KMS-11 (cell line): ENCODE data around the gene QRICH2.

Source experiments
- H2AFZ ChIP-seq: fragments of 200-600 bp; sonication (generic); 2 replicates; pipeline ENCODE4 v1.6.1; 2016; ENCODE audit warnings: antibody characterized with exemption, mixed run types, low read depth
- H3K27ac ChIP-seq: fragments of 200-600 bp; sonication (generic); 2 replicates; pipeline ENCODE4 v1.6.1; 2016; ENCODE audit warnings: mild to moderate bottlenecking, mixed run types
- H3K27me3 ChIP-seq: fragments of 200-600 bp; sonication (generic); 2 replicates; pipeline ENCODE4 v1.6.1; 2017; ENCODE audit warnings: mild to moderate bottlenecking, low read depth, mixed run types, moderate library complexity; ENCODE audit not compliant: insufficient read depth
- H3K36me3 ChIP-seq: fragments of 200-600 bp; sonication (generic); 2 replicates; pipeline ENCODE4 v1.6.1; 2017; ENCODE audit warnings: mild to moderate bottlenecking, mixed run types; ENCODE audit not compliant: insufficient read depth
- H3K4me1 ChIP-seq: fragments of 200-600 bp; sonication (generic); 2 replicates; pipeline ENCODE4 v1.6.1; 2016; ENCODE audit warnings: mild to moderate bottlenecking, low read depth, mixed run types; ENCODE audit not compliant: poor library complexity, severe bottlenecking
- H3K4me2 ChIP-seq: fragments of 200-600 bp; sonication (generic); 2 replicates; pipeline ENCODE4 v1.7.0; 2016; ENCODE audit warnings: mild to moderate bottlenecking, mixed run types
- H3K4me3 ChIP-seq: fragments of 200-600 bp; sonication (generic); IDR thresholded peaks from 2 replicates; pipeline ENCODE4 v1.6.1; 2017; ENCODE audit warnings: low read depth, low read length, mixed read lengths; ENCODE audit not compliant: insufficient read depth
- H3K79me2 ChIP-seq: fragments of 200-600 bp; sonication (generic); 2 replicates; pipeline ENCODE4 v1.6.1; 2016; ENCODE audit warnings: low read depth, mixed run types; ENCODE audit not compliant: insufficient read depth
- H3K9ac ChIP-seq: fragments of 200-600 bp; sonication (generic); 2 replicates; pipeline ENCODE4 v1.6.1; 2016; ENCODE audit warnings: mild to moderate bottlenecking, mixed run types
- H4K20me1 ChIP-seq: fragments of 200-600 bp; sonication (generic); 2 replicates; pipeline ENCODE4 v1.6.1; 2016; ENCODE audit warnings: mild to moderate bottlenecking, mixed run types; ENCODE audit not compliant: insufficient read depth
- CTCF ChIP-seq: fragments of 200-600 bp; sonication (generic); conservative IDR thresholded peaks from 2 replicates; pipeline ENCODE4 v1.6.1; 2017; ENCODE audit warnings: low read depth, mild to moderate bottlenecking, antibody characterized with exemption, low read length, moderate library complexity, mixed read lengths

The QRICH2 gene

GRCh38 chr17:76275382-76276068 lies 32.6 kb downstream of the QRICH2 start:
- no peak overlapping the region for H2AFZ ChIP-seq
- no peak overlapping the region for H3K9ac ChIP-seq
- no peak for TF ChIP-seq CTCF
- H4K20me1 ChIP-seq: no peaks in the 10 kb centered on the region
- H3K4me3 ChIP-seq: no peak overlapping the region
- H3K27me3 ChIP-seq: no peaks in the 10 kb centered on the region
- 0 out of 2 replicates have a peak, but pooled peaks cover 5% of the 10 kb centered on the region for H3K79me2 ChIP-seq
- H3K4me1 ChIP-seq: peaks cover 24% of the 10 kb centered on the region
- no peaks in the 10 kb centered on the region for H3K36me3 ChIP-seq
- no peak overlapping the region for H3K4me2 ChIP-seq
- no peak overlapping the region for H3K27ac ChIP-seq

DNA sequence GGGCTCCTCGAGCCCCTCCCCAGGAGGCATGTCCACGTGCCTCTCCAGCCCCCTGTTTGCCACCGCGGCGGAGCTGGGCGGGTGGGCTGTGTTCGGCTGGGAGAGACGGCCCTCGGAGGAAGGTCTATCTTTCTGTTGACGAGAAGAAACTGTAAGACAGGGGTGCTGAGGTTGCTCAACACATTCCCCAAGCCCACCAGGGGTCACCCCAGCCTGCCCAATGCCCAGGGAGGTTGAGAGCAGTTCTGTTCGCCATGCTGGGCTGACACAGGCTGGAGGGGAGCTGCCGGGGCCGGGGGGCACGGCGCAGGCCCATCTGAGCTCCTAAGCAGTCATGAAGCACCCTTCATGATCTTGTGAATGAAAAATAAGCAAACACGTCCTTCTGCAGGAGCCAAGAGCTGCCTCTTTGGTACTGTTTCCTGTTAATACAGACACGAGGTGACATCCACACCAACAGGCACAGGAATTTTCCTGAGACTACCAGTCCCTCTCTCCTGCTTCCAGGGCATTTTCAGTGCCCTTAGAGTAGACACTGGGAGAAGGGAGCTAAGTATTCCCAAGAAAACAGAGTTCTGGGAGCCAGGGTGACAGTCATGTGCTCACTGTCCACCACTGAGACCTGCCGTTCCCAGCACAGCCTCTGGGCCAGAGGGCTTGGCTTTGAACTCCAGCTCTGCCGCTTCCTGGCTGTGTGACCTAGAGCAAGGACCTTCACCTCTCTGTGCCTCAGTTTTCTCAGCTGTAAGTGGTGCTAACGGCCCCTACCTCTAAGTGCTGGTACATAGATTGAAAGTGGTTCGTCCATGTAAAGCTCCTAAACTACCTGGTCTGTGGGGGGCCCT lies 33.7 kb downstream of the QRICH2 start:
- peaks cover 13% of the 10 kb centered on the region; the same call in 1 of the 2 replicates for H3K79me2 ChIP-seq
- 0 out of 2 replicates have a peak, but pooled peaks cover 2% of the 10 kb centered on the region for H4K20me1 ChIP-seq
- no peak overlapping the region for H3K4me3 ChIP-seq
- H3K4me1 ChIP-seq: peaks cover 33% of the 10 kb centered on the region
- no peak for TF ChIP-seq CTCF
- H3K9ac ChIP-seq: no peak overlapping the region
- no peak overlapping the region for H3K27ac ChIP-seq
- no peaks in the 10 kb centered on the region for H3K36me3 ChIP-seq
- no peaks in the 10 kb centered on the region for H3K27me3 ChIP-seq
- no peak overlapping the region for H3K4me2 ChIP-seq
- H2AFZ ChIP-seq: no peak overlapping the region

DNA sequence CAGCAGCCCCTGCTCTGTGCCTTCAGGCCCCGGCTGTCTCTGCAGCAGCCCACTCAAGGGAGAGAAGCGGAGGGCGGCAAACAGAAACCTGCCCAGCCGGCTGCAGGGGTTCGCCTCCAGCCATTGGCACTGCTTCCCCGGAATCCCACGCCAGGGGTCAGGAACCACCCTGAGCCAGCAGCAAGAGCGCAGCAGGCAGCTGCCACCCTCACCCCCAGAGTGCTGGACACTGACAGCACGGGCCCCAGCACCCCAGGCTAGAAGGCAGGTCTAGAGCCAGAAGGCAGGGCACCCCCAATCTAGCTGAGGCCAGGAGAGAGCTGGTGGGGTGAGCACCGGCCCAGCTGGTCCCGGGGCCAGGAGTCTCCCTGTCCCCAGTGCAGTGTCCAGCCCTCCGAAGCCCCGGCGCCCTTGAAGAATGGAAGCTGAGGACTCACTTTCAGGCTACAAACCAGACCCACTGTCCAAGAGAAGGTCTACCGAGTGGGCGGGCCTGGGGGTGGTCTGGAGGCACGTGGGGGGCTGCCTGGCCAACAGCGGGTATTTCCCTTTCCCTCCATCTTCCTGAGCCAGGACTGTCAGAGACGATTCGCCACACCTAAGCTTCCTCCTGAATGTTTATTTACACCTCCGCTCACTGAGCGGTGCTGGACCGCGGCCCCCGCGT lies 34.5 kb downstream of the QRICH2 start:
- no peak overlapping the region; the same call in 1 of the 2 replicates for H3K27ac ChIP-seq
- no peak for TF ChIP-seq CTCF

DNA sequence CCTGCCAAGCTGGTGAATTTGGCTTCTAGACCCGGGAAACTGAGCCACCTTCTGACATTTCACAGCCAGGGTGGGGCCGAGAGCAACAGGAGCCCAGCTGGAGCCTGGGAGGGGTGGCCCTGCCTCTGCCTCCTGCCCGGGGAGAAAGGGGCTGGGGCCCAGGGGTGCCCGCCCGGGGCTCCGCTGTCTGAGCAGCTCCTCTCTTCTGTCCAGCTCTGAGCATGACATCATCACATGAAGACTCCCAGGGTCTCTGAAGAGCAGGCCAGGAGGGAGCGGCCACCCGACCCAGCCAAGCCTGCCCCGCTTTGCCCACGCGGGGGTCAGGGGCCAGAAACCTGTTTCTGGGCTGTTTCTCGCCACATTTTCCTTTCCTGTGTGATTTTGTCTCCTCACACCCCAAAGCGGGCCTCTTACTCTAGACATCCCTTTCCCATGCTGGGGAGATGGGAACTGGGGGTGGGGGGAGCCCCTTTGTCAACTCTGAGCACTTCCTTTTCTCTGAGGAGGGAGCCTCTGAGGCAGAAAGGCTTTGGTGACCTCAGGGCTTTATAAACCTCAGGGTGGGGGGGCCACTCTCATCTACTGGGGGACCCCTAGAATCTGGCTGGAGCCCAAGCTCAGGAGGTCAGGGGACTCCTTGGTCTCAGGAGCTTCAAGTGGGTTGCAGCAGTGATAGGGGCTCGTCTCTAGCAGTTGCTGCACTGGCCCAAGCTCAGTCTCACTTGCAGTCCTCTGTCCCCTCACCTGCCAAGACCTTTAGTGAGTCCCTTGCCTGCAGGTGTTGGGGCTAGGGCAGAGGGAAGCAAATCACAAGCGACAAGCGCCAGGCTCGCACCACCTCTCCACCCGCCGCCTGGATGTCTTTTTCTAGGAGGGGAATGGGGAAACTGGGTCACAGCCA lies 35.3 kb downstream of the QRICH2 start:
- Histone ChIP-seq H3K4me1 (peaks cover 45% of the 10 kb centered on the region), H3K27ac (no peak overlapping the region; the same call in 1 of the 2 replicates)

More for the DNA sequence above, 34.5 kb downstream of the QRICH2 start:
- Histone ChIP-seq H3K79me2 (peaks cover 20% of the 10 kb centered on the region), H3K4me3 (no peak overlapping the region), H3K9ac (no peak overlapping the region), H4K20me1 (0 out of 2 replicates have a peak, but pooled peaks cover 5% of the 10 kb centered on the region), H2AFZ (no peak overlapping the region), H3K4me1 (peaks cover 38% of the 10 kb centered on the region), H3K4me2 (no peak overlapping the region), H3K27me3 (no peaks in the 10 kb centered on the region), H3K36me3 (no peaks in the 10 kb centered on the region)

More for the DNA sequence above, 35.3 kb downstream of the QRICH2 start:
- Histone ChIP-seq H4K20me1 (0 out of 2 replicates have a peak, but pooled peaks cover 5% of the 10 kb centered on the region), H2AFZ (no peak overlapping the region), H3K4me3 (no peak overlapping the region), H3K36me3 (no peaks in the 10 kb centered on the region), H3K27me3 (no peaks in the 10 kb centered on the region), H3K9ac (no peak overlapping the region), H3K79me2 (peaks cover 28% of the 10 kb centered on the region), H3K4me2 (no peak overlapping the region)
- no peak for TF ChIP-seq CTCF
